SU-DHL-6 (cell line): ENCODE measurements around the gene TIMP4.

Experiments
- EZH2phosphoT487 ChIP-seq: fragments of 200-600 bp; sonication (generic), shearing (Covaris generic); conservative IDR thresholded peaks from 2 replicates; pipeline ENCODE4 v1.6.1; 2018; ENCODE audit warnings: mild to moderate bottlenecking, antibody characterized with exemption, low read length, moderate library complexity, mixed read lengths
- TF ChIP-seq, protein P1 (sequence below): fragments of 200-600 bp; sonication (generic); IDR thresholded peaks from one replicate; pipeline ENCODE4 v1.5.1; 2017; ENCODE audit warnings: antibody characterized with exemption, mild to moderate bottlenecking, low read length, moderate library complexity; ENCODE audit not compliant: insufficient read depth, poor library complexity, severe bottlenecking

DNA sequence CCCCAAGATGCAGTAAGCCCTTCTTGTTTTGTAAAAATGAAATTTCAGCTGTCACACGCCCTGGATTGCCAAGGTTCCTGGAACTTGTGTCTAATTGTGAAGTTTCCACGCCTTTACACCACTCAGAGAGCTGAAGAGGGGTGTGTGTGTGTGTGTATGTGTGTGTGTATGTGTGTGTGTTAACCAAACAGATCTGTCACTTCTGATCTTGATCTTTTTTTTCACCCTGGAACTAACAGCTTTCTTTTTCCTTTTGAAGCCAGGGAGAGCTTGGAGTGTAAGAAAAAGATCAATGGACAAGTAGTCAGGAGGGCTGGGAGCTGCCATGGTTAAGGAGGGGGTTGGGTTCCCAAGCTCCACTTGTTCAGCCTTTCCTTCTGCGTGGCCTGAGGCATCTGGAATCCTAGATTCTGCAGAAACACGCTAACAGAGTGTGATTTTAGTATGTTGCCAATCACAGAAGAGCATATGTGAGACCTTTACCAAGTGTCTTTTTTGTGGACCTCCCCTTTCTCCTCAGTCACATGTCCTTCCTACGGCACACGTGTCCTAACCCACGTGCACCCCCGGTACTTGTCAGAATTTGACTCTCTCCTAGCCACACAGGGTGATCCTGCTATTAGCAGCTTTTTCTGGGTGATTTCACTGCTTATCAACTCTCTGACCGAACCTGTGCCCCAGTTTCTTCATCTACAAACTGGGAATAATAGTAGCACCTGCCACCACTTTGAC, 11.5 kb downstream of the TIMP4 start:
- TF ChIP-seq, protein P1, sequence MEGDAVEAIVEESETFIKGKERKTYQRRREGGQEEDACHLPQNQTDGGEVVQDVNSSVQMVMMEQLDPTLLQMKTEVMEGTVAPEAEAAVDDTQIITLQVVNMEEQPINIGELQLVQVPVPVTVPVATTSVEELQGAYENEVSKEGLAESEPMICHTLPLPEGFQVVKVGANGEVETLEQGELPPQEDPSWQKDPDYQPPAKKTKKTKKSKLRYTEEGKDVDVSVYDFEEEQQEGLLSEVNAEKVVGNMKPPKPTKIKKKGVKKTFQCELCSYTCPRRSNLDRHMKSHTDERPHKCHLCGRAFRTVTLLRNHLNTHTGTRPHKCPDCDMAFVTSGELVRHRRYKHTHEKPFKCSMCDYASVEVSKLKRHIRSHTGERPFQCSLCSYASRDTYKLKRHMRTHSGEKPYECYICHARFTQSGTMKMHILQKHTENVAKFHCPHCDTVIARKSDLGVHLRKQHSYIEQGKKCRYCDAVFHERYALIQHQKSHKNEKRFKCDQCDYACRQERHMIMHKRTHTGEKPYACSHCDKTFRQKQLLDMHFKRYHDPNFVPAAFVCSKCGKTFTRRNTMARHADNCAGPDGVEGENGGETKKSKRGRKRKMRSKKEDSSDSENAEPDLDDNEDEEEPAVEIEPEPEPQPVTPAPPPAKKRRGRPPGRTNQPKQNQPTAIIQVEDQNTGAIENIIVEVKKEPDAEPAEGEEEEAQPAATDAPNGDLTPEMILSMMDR: no peak
- TF ChIP-seq EZH2phosphoT487: no peak
